Astrocyte (in vitro differentiated cells and primary cell): Measurements from ENCODE around the gene SUGP2. TPM values are rescaled to one million over a fixed set of nuclear protein-coding genes. Genes with fewer than 3 reads are reported as not detected.

Source experiments
- DNase-seq: peaks from one replicate; pipeline ENCODE4 v3.0.0-alpha.2; 2010; ENCODE audit warnings: low read depth
- FAIRE-seq: peaks from 2 replicates; lab custom pipeline; 2011; peaks lifted over from hg19 to GRCh38; lab: Jason Lieb, UNC
- H2AFZ ChIP-seq: 2 replicates; pipeline ENCODE4 v1.6.0; 2012; ENCODE audit warnings: low read depth, low read length, inconsistent platforms
- H3K27ac ChIP-seq: 2 replicates; pipeline ENCODE4 v1.5.1; 2011; ENCODE audit warnings: low read depth, low read length, inconsistent platforms
- H3K27me3 ChIP-seq: 2 replicates; pipeline ENCODE4 v1.6.0; 2011; ENCODE audit warnings: low read length, inconsistent platforms; ENCODE audit not compliant: insufficient read depth
- H3K36me3 ChIP-seq: 2 replicates; pipeline ENCODE4 v1.5.1; 2011; ENCODE audit warnings: low read length, inconsistent platforms; ENCODE audit not compliant: insufficient read depth
- H3K4me1 ChIP-seq: 2 replicates; pipeline ENCODE4 v1.5.1; 2011; ENCODE audit warnings: low read length, inconsistent platforms; ENCODE audit not compliant: insufficient read depth
- H3K4me2 ChIP-seq: 2 replicates; pipeline ENCODE4 v1.6.0; 2012; ENCODE audit warnings: low read length, inconsistent platforms
- H3K4me3 ChIP-seq: 2 replicates; pipeline ENCODE4 v1.5.1; 2011; ENCODE audit warnings: low read depth, mild to moderate bottlenecking, low read length, inconsistent platforms; ENCODE audit not compliant: insufficient read depth
- H3K79me2 ChIP-seq: 2 replicates; pipeline ENCODE4 v1.6.0; 2012; ENCODE audit warnings: mild to moderate bottlenecking, low read length, inconsistent platforms; ENCODE audit not compliant: insufficient read depth
- H3K9ac ChIP-seq: 2 replicates; pipeline ENCODE4 v1.6.0; 2012; ENCODE audit warnings: mild to moderate bottlenecking, low read length, inconsistent platforms
- H3K9me3 ChIP-seq: 2 replicates; pipeline ENCODE4 v1.5.1; 2012; ENCODE audit warnings: low read depth, mild to moderate bottlenecking, low read length, inconsistent platforms; ENCODE audit not compliant: insufficient read depth
- H4K20me1 ChIP-seq: 2 replicates; pipeline ENCODE4 v1.6.0; 2012; ENCODE audit warnings: low read length, inconsistent platforms; ENCODE audit not compliant: insufficient read depth
- H3K27ac Mint-ChIP-seq: one replicate; pipeline ENCODE4 v1.8.0; 2021; ENCODE audit warnings: mild to moderate bottlenecking, mixed read lengths; ENCODE audit not compliant: unreplicated experiment
- H3K27me3 Mint-ChIP-seq: one replicate; pipeline ENCODE4 v1.8.0; 2021; ENCODE audit warnings: low read depth, mixed read lengths; ENCODE audit not compliant: unreplicated experiment
- H3K36me3 Mint-ChIP-seq: one replicate; pipeline ENCODE4 v1.8.0; 2021; ENCODE audit warnings: low read depth, mixed read lengths; ENCODE audit not compliant: unreplicated experiment
- H3K4me1 Mint-ChIP-seq: one replicate; pipeline ENCODE4 v1.8.0; 2021; ENCODE audit warnings: low read depth, mixed read lengths; ENCODE audit not compliant: unreplicated experiment
- H3K4me3 Mint-ChIP-seq: one replicate; pipeline ENCODE4 v1.8.0; 2021; ENCODE audit warnings: mild to moderate bottlenecking, moderate library complexity, mixed read lengths; ENCODE audit not compliant: unreplicated experiment
- H3K9me3 Mint-ChIP-seq: one replicate; pipeline ENCODE4 v1.8.0; 2021; ENCODE audit warnings: mild to moderate bottlenecking, mixed read lengths; ENCODE audit not compliant: unreplicated experiment
- CTCF ChIP-seq: IDR thresholded peaks from 2 replicates; pipeline ENCODE4 v1.5.1; 2011; ENCODE audit warnings: low read depth, mild to moderate bottlenecking, inconsistent platforms, low read length, moderate library complexity; ENCODE audit not compliant: insufficient read depth
- EZH2 ChIP-seq: IDR thresholded peaks from 2 replicates; pipeline ENCODE4 v1.6.1; 2012; ENCODE audit warnings: mild to moderate bottlenecking, low read length, inconsistent platforms; ENCODE audit not compliant: insufficient read depth
- total RNA-seq: library from RNA; stranded (reverse); gene quantifications from 2 replicates; pipeline ENCODE4 v1.2.1, GENCODE V29; 2021

The SUGP2 gene
- total RNA-seq, 1 donor from 2014 or later: 77.6 TPM

- Mint-ChIP-seq H3K27ac (no peak overlapping the region), H3K4me3 (no peak overlapping the region), H3K27me3 (no peaks in the 10 kb centered on the region), H3K4me1 (peaks cover 10% of the 10 kb centered on the region), H3K36me3 (peaks cover 13% of the 10 kb centered on the region), H3K9me3 (no peaks in the 10 kb centered on the region)
- H3K27ac ChIP-seq: no peak overlapping the region
- DNase-seq (no peak), FAIRE-seq (no peak)
- no peak overlapping the region for H3K4me3 ChIP-seq
- no peak overlapping the region for H3K4me2 ChIP-seq
- H3K36me3 ChIP-seq: peaks cover 25% of the 10 kb centered on the region
- no peaks in the 10 kb centered on the region for H3K27me3 ChIP-seq
- H3K79me2 ChIP-seq: peaks cover 4% of the 10 kb centered on the region
- H4K20me1 ChIP-seq: peaks cover 14% of the 10 kb centered on the region
- no peak overlapping the region for H3K9ac ChIP-seq
- no peaks in the 10 kb centered on the region for H3K4me1 ChIP-seq
- TF ChIP-seq CTCF (no peak), EZH2 (no peak)
- no peak overlapping the region for H2AFZ ChIP-seq
- no peaks in the 10 kb centered on the region for H3K9me3 ChIP-seq
Observed at GRCh38 chr19:19050104-19050503, 16.8 kb upstream of the SUGP2 start.

- H2AFZ ChIP-seq: no peak overlapping the region
- Mint-ChIP-seq H3K9me3 (no peaks in the 10 kb centered on the region), H3K27me3 (no peaks in the 10 kb centered on the region), H3K36me3 (peaks cover 18% of the 10 kb centered on the region), H3K27ac (no peak overlapping the region), H3K4me3 (no peak overlapping the region), H3K4me1 (peaks cover 10% of the 10 kb centered on the region)
- H3K4me2 ChIP-seq: no peak overlapping the region
- TF ChIP-seq CTCF: no peak
- TF ChIP-seq EZH2: no peak
- no peaks in the 10 kb centered on the region for H3K27me3 ChIP-seq
- H3K4me1 ChIP-seq: no peaks in the 10 kb centered on the region
- no peak overlapping the region for H3K4me3 ChIP-seq
- H3K27ac ChIP-seq: no peak overlapping the region
- H4K20me1 ChIP-seq: peaks cover 14% of the 10 kb centered on the region
- H3K9ac ChIP-seq: no peak overlapping the region
- DNase-seq (no peak), FAIRE-seq (no peak)
- H3K9me3 ChIP-seq: no peaks in the 10 kb centered on the region
- H3K79me2 ChIP-seq: peaks cover 4% of the 10 kb centered on the region
- H3K36me3 ChIP-seq: peaks cover 21% of the 10 kb centered on the region
Observed at GRCh38 chr19:19049406-19049805, 16.1 kb upstream of the SUGP2 start.

- Histone ChIP-seq H3K4me3 (no peak overlapping the region), H3K79me2 (peaks cover 40% of the 10 kb centered on the region), H4K20me1 (peaks cover 48% of the 10 kb centered on the region), H2AFZ (no peak overlapping the region), H3K9me3 (no peaks in the 10 kb centered on the region), H3K9ac (no peak overlapping the region), H3K27ac (no peak overlapping the region), H3K4me2 (no peak overlapping the region), H3K27me3 (no peaks in the 10 kb centered on the region), H3K4me1 (no peaks in the 10 kb centered on the region), H3K36me3 (peaks cover 14% of the 10 kb centered on the region)
- H3K4me3 Mint-ChIP-seq: no peak overlapping the region
- no peaks in the 10 kb centered on the region for H3K4me1 Mint-ChIP-seq
- peaks cover 13% of the 10 kb centered on the region for H3K36me3 Mint-ChIP-seq
- no peaks in the 10 kb centered on the region for H3K9me3 Mint-ChIP-seq
- FAIRE-seq (no peak), DNase-seq (no peak)
- H3K27me3 Mint-ChIP-seq: no peaks in the 10 kb centered on the region
- no peak overlapping the region for H3K27ac Mint-ChIP-seq
- no peak for TF ChIP-seq EZH2
- TF ChIP-seq CTCF: no peak
Observed at GRCh38 chr19:19043881-19044280, 10.6 kb upstream of the SUGP2 start.
